GM19328 (cell line): ENCODE results near the gene MCM3AP.

ENCODE experiments used
- ATAC-seq: cut with Tn5 transposase; IDR thresholded peaks from one replicate; pipeline ENCODE4 v1.9.1; 2021; ENCODE audit warnings: mild to moderate bottlenecking, moderate library complexity; ENCODE audit not compliant: unreplicated experiment

MCM3AP gene

GRCh38 chr21:46274797-46275390 is 10.5 kb downstream of the MCM3AP start:
- no peak for ATAC-seq

GRCh38 chr21:46273341-46273740 is 12.1 kb downstream of the MCM3AP start:
- ATAC-seq: no peak

- no peak for ATAC-seq
Observed at GRCh38 chr21:46269466-46269865, 15.9 kb downstream of the MCM3AP start.

GRCh38 chr21:46268371-46268770 is 17.0 kb downstream of the MCM3AP start:
- no peak for ATAC-seq

DNA sequence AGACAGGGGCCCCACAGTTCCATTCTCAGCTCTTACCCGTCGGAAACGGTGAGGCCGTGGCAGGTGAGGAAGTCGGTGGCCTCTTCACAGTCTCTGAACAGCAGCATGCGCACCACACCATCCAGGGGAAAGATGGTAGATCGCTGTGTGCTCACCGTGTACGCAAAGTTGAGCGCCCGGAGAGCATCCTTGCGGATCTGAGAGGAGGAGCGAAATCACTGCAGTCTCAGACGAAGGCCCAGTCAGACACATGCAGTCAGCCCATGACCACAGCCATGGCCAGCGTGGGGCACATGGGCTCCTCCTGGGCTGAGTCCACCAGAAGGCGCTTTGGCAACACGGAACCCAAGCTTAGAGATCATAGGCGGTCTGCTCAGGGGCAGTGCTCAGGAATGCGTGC is 18.5 kb downstream of the MCM3AP start:
- ATAC-seq: no peak

DNA sequence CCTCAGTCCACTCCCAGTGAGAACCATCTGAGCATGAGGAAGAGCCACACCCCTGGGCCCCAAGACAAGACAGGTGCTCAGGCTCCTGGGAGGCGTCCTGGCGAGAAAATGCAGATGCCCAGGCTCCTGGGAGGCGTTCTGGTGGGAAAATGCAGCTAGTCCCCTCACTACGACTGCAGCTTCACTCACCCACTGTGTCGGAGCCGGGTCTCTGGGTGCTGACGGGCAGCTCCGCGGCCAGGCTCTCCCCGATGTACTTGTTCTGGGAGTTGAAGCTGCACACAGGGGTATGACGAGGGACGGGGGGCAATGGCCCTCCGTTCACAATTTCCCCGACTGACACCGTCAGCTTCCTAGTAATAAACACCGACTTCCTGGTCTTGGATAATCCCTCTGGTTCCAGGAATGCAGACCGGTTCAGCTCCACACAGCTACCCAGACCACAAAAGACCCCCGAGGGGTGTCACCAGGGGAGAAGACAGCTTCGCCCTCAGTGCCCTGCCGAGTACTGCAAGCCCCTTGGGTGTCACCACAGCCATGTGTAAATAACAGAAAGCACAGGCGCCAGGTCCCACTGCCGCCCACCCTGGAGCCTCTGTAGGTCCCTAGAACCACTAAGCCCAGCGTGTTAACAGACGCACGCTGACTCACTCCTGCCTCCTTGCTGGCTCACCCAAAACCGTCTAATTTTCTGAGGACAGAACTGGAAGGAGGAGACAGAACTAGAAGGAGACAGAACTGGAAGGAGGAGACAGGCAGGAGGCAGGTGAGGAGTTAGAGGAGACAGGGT is 19.5 kb downstream of the MCM3AP start:
- no peak for ATAC-seq

DNA sequence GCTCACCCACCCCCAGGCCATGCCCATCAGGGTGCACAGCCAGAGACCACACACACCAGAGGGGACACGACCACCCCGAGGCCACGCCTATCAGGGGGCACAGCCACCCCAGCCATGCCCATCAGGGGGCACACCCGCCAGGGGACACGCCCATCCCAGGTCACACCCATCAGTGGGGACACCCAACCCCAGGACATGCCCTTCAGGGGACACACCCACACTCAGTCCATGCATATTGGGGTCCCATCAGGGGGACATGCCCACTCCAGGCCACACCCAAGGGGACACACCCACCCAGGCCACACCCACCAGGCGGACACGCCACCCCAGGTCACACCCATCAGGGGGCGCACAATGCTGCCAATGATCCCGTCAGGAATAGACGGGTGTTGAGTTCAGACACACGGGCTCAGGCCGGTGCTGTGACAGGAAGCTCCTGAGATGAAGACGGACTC is 20.7 kb downstream of the MCM3AP start:
- no peak for ATAC-seq

GRCh38 chr21:46264046-46264689 is 21.2 kb downstream of the MCM3AP start:
- ATAC-seq: no peak

- ATAC-seq: no peak
Observed at GRCh38 chr21:46256501-46256994, 28.9 kb downstream of the MCM3AP start.

- ATAC-seq: no peak
Observed at GRCh38 chr21:46255758-46256337, 29.6 kb downstream of the MCM3AP start.

DNA sequence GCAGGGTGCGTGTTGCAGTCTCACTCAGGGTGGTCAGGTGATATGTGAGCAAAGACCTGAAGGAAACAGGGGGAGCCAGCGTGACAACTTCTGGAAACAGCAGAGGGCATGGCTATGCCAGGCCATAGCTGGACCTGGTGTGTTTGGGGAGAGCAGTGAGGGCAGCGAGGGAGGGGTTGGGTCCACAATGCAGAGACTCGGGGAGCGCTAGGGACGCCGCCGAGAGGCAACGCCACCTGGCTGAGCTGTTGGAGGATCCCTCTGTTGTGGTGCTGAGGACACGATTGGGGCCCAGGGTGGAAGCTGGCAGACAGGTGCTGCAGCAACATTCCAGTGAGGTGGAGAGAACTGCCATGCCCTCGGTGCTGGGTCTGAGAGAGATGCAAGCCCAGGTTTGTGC is 30.2 kb downstream of the MCM3AP start:
- no peak for ATAC-seq

DNA sequence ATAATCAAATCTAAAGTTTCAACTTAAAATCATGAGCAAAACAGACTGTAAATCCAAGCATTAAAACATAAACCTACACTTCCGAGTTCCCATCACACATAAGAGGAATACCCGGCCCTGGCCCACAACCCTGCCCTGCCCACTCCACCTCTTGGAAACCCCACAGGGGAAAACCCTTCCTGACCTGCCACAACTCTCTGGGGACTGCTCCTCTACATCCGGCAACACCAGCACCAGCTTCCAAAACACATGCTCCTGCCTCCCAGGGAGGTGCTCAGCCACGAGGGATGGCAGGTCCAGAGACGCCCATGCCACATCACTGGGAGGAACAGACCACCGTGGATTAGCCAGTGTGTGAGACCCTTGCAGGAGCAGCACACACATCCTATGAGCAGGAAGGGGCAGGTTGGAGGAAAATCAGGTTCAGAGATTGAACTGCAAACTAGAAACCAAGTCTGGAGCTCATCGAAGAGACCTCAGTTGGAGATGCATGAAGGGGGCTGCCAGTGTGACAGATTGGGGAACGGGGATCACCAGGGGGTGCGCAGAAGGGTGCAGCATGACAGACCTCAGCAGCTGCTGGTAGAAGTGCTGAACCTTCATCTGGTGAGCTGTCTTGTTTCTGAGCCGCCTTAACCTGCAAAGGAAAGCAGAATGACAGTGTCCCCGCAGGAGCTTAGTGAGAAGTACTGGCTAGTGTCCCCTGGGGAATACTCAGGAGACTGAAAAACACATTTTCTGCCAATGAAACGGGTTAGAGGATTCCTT is 31.0 kb downstream of the MCM3AP start:
- ATAC-seq: no peak

GRCh38 chr21:46253610-46254124 is 31.7 kb downstream of the MCM3AP start:
- no peak for ATAC-seq

DNA sequence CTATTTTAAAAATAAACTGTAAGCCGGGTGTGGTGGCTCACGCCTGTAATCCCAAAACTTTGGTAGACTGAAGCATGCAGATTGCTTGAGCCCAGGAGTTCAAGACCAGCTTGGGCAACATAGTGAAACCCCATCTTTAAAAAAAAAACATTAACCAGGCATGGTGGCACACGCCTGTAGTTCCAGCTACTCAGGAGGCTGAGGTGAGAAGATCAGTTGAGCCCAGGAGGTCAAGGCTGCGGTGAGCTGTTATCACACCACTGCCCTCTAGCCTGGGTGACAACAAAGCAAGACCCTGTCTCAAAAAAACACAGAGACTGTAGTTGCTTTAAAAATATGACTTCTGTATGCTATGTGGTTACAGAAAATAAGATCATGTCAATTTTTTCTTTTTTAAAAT is 32.6 kb downstream of the MCM3AP start:
- ATAC-seq: no peak

- ATAC-seq: no peak
Observed at GRCh38 chr21:46250146-46250725, 35.2 kb downstream of the MCM3AP start.

DNA sequence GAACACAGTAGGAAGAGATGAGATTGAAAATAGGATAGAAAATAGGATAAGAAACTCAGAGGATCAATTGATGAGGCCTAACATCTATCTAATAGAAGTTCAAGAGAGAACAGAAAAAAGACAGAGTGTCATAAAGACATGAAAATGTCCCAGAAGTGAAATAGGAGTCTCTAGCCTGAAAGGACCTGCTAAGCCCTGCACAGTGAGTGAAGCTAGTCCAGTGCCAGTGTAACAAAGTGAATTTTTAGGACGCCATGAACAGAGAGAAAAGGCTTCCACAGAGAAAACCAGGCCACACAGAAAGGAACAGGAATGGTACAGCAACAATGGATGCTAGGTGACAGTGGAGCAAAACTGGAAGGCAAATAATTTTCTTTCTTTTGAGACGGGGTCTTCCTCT is 36.6 kb downstream of the MCM3AP start:
- no peak for ATAC-seq

DNA sequence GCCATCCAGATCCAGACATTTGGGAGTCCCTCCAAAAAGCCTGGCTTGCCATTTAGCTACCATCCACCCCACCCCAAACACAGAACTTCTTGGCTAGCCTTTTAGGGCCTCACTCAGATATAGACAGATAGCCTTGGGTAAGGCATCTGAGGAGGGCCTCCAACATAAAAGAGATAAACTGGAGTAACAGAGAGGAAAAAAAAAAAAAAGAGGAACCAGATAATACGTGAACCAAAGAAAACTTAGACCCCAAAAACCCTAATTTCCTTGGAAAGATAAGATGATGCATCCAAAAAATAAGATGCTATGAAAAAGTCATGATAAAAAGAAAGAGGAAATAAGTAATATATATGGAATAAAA is 37.0 kb downstream of the MCM3AP start:
- ATAC-seq: no peak

GRCh38 chr21:46247699-46248421 is 37.6 kb downstream of the MCM3AP start:
- ATAC-seq: no peak

DNA sequence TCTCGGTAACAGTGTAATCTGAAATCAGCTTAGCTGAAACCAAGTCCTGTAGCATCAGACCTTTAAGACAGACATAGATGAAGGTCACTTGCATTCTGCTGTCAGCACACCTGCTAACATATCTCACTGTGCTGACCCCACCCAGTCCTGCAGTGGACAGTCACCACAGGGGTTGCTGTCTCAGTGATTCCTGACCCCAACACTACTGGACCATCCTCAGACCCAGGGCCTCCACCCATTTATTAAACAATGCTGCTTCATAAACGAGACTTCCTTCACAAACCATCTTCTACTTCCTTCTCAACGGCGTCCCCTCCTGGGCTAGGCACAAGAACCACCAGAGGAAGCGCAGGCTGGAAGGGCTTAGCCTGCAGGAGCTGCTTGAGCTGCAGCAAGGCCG is 39.1 kb downstream of the MCM3AP start:
- no peak for ATAC-seq
